HEK293T (cell line): ENCODE data around the gene LRP5.

ENCODE experiments used
- ARNT ChIP-seq: fragments of 450-650 bp; IDR thresholded peaks from 2 replicates; pipeline ENCODE4 v1.6.1; 2017; ENCODE audit warnings: mild to moderate bottlenecking
- BHLHE40 ChIP-seq: fragments of 450-650 bp; IDR thresholded peaks from 2 replicates; pipeline ENCODE4 v1.6.1; 2016; ENCODE audit warnings: mild to moderate bottlenecking, moderate library complexity, borderline replicate concordance
- FOXA1 ChIP-seq: fragments of 450-650 bp; IDR thresholded peaks from 2 replicates; pipeline ENCODE4 v1.6.1; 2016; ENCODE audit warnings: mild to moderate bottlenecking
- FOXK2 ChIP-seq: fragments of 450-650 bp; IDR thresholded peaks from 2 replicates; pipeline ENCODE4 v1.6.1; 2016; ENCODE audit warnings: mild to moderate bottlenecking
- FOXM1 ChIP-seq: fragments of 450-650 bp; IDR thresholded peaks from 2 replicates; pipeline ENCODE4 v1.6.1; 2017; ENCODE audit warnings: mild to moderate bottlenecking, borderline replicate concordance
- SP1 ChIP-seq: fragments of 450-650 bp; IDR thresholded peaks from 2 replicates; pipeline ENCODE4 v1.6.1; 2017
- TARDBP ChIP-seq: fragments of 450-650 bp; IDR thresholded peaks from 2 replicates; pipeline ENCODE4 v1.6.1; 2016
- TF ChIP-seq, protein P1 (sequence below): fragments of 450-650 bp; IDR thresholded peaks from 2 replicates; pipeline ENCODE4 v1.6.1; 2016

- TF ChIP-seq FOXM1, result no peak
- TF ChIP-seq SP1, result no peak
- TF ChIP-seq, protein P1, sequence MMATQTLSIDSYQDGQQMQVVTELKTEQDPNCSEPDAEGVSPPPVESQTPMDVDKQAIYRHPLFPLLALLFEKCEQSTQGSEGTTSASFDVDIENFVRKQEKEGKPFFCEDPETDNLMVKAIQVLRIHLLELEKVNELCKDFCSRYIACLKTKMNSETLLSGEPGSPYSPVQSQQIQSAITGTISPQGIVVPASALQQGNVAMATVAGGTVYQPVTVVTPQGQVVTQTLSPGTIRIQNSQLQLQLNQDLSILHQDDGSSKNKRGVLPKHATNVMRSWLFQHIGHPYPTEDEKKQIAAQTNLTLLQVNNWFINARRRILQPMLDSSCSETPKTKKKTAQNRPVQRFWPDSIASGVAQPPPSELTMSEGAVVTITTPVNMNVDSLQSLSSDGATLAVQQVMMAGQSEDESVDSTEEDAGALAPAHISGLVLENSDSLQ, result no peak
- TF ChIP-seq FOXA1, result no peak
- TF ChIP-seq ARNT, result no peak
- TF ChIP-seq BHLHE40, result no peak
- no peak for TF ChIP-seq TARDBP
- TF ChIP-seq FOXK2, result no peak
Observed at GRCh38 chr11:68308068-68308467, 4.3 kb upstream of the LRP5 start.
